Embryonic facial prominence (tissue), 1 donor: ENCODE results near the gene OST4.
A peak's percentile ranks its signal among the peaks of the same experiment; 100 is the strongest.

Source experiments
- DNase-seq: peaks from one replicate; pipeline ENCODE4 v3.0.0-alpha.2; 2016; ENCODE audit errors: extremely low spot score

OST4 gene

DNA sequence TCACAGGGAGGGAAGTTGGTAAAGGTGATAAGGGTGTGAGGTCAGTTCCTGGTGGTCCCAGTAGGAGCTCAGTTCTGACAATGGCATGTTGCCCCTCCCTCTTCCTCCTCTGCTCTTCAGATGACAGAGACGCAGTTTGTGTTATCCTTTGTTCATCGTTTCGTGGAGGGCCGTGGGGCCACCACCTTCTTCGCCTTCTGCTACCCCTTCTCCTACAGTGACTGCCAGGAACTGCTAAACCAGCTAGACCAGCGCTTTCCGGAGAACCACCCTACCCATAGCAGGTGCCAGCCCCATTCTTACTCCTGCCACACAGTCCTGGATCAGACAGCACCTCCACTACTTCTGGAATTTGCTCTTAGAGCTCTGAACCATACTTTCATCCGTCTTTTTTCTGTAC lies 17.7 kb downstream of the OST4 start:
- DNase-seq = no peak

DNA sequence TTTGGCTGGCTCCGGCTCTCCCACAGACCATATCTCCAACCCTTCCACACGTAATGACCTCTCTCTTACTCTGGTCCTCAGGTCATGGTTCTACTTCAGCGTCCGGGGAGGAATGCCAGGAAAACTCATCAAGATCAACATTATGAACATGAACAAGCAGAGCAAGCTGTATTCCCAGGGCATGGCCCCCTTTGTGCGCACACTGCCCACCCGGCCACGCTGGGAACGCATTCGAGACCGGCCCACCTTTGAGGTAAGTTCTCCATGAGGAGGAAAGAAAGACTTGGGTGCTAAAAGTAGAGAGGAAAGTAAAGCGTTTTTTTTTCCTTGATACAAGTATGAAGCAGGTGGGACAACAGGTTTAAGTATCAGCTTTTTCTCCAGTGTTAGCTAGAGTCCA lies 18.1 kb downstream of the OST4 start:
- no peak for DNase-seq

DNA sequence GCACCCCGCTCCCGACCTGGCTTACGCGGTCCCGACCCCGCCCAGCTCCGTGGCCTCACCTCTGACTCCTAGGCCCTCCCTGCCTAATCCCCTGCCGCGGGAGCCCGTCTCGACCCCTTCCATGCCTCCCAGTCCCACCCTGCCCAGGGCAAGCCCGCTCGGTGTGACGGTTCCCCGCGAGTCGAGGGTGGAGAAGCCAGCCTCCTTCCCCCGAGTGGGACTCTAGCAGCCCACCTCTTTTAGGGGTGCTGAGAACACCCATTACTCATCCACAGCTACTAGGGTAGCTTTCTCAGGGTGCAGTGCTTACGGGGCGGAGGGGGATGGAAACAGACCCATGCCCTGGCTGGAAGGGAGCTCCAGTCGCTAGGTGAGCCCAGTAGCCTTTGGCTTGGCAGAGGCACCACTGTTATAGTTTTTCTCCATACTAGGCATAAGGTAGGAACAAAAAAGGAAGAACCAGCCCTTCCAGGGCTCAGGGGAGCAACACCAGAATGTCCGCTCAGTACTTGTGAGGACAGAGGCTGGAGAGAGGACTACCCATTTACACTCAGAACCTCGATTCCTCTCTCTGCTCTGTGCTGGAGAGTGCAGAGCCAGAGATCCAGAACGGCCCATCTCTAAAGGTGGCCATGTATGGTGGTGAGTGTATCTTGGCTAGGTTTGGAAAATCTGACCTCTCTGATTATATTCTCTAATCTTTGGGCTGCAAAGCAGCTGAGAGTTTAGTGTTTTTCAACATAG lies 19.4 kb downstream of the OST4 start:
- DNase-seq = no peak

DNA sequence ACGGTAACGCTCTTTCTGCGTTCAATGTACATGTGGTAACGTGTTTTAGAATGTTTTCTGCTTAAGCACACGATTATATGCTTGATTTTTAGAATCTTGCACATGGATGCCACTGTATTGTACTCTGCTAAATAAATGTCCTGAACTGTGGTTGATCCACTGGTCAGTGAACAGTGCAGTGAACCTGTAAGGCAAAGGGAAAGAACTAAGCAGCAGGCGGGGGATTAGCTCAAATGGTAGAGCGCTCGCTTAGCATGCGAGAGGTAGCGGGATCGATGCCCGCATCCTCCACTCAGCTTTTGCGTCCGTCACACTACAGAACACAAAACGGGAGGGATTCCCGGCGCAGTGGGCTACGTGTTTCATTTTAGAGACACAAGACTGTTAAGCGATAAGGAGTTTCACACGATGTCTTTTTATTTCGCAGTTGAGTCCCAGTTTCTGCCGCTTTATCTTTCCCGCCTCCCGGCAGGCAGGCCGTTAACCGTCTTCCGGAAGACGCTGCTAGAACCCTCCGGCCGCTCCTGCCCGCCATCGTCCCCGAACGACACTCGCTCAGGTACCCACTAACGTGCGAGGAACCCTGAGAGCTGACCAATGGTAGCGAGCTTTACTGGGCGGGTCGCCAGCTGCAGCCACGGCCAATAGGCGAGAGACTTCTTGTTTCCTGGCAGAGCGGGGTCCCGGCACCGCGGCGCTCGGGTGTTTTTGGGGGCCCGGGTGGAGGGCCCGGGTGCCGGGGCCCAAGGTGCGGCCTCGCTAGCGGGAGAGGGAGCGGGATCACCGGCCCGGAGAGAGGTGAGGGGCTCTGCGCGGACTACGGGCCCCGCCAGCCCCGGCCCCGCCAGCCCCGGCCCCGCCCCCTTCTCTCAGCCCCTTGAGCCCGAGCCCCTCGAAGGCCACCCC lies 20.2 kb downstream of the OST4 start, which contains the start of gene AGBL5:
Gene AGBL5, plus strand, starts transcription at position 673 of the 906 bp plus-strand sequence. CDS start 1,291 bp downstream, outside the sequence.
- peak; percentile 89 for DNase-seq

DNA sequence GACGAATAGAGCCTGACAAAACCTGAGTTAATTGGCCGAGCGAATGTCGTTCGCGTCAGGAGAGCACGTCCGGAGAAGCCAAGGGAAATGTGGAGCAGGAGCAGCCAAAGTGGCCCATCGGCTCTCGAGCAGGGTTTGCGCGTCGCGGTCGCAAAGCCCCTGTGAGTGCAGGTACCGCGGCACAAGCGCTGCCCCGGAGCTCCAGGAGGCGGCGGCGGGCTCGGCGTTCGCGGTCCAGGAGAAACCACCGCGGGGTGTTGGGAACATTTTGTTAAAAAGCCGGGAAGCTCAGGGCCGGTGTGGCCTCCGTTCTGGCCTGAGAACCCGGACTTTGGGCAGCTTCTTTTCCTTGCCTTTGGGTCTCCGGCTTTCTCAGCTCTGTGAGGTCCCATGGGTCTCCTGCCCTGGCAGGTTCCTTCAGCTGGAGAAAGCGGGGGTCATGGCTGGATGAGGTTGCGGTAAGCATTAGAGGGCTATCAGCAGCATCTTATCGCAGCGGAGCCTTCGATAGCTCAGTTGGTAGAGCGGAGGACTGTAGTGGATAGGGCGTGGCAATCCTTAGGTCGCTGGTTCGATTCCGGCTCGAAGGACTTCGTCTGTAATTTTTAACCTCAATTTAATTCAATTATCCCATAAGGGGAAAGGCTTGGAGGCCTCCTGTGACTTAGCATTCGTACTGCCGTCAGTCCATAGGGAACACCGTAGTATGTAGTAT lies 21.0 kb downstream of the OST4 start:
- DNase-seq = peak; percentile 91

DNA sequence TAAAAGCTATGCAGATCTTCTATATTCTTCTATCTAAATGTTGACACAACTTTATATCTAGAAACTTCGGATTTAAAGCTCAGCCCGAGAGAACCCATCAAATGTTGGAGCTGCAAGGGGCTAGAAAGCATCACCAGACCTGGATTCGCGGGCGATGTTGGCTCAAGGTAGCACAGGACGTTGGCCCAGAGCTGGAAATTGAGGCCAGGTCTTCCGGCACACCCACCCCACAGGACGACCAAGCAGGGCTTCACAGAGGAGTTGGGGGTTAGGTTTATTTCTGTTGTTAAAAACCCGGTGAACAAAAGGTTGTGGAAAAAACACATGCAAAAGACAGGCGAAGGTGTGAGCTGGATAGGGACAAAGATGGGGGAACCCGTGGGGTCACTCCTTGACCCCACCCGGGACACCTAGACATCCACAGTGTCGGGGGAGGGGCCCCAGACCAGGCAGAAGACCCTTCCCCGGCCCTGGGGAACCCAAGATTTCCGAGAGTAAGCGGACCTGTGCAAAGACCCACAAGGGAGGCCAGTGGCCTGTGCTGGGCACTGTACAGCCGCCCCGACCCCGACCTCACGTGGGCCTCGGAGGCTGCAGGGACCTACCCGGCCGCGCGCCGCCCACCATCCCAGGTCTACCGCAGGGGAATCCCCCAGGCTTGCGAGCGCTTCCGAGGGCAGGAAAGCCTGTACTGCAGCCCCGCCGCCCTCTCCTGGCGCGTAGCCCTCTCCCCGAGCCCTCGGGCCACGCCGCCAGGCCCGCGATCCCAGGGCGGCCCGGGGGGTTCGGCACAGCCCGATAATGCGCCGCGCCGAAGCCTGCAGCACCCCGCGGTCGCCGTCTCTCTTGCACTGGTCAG lies 21.8 kb downstream of the OST4 start:
- no peak for DNase-seq

DNA sequence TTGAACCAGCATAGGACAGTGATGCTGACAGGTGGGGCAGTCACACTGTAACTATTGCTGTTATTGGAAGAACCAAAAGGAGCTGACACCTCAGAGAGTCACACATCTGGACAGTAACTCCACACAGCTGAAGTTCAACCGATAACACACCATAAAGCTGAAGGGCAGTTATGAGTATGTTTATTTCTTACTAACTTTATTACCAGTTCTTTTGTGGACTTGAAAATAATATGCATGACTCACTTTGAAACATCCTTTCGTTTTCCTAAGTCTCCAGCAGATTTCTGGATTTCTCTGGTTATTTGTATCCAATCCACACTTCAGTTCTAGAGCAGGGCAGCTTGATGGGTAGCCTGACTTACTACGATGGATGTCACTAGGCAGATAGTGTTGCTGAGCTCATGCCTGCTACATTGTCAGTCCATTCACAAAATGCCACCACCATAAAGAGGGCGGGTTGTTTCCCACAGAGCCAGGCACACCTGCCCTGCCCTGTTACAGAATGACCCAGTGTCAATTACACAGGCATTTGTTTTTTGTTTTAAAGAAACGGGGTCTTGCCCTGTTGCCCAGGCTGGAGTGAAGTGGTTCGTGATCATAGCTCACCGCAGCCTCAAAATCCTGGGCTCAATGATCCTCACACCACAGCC lies 28.3 kb downstream of the OST4 start:
- DNase-seq = no peak

DNA sequence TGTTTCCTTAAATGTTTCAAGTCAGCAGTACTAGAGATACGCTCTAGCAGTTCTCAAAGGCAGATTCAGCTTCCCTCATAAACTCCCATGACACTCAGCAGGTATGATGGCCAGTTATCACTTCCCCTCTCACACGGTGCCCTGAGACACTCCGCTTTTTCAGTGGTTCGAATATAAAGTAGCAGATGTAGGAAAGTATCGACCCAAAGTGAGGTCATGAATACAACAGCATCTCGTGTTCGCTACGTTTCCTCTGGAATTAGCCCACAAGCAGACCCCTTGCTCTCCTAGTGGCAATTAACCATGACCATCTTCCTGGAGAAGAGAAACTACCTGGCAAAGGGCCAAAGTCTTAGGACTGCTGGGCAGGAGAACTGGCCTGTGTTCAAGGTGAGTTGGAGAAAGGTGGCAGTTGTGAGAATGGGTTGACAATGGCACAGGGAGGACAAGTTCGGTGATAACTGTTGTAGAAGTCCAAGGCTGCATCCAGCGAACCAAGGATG lies 29.2 kb downstream of the OST4 start:
- no peak for DNase-seq

DNA sequence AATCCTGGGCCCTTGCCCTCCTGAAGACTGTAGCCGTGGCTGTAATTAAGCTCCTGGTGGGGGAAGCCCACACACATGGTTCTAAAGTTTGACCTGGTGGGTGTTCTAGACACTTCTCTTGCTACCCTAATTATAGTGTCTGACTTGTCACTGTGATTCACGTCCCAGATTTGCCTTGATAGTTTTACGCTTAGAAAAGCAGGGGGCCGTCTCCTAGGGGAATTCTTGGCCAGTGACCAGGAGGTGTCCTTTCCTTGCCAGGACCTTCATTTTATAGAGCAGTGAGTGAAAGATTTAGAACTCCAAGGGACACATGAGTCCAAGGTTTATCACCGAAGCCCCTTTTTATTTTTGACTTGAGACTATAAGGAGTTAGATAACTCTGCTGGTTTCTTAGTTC lies 29.7 kb downstream of the OST4 start:
- no peak for DNase-seq

DNA sequence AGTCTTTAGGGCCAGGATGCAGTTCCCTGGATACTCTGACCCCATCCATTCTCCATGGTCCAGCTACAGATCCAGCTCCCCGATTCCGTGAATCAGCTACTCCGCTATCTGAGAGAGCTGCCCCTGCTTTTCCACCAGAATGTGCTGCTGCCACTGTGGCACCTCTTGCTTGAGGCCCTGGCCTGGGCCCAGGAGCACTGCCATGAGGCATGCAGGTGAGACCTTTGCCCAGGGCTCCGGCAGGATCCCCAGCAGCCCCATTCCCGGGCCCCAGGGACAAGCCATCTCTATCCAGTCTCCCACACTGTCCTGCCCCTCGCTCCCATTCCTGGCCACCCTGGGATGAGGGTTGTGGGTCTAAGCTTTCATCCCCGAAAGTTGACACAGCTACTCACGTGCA lies 31.2 kb downstream of the OST4 start:
- DNase-seq = no peak

GRCh38 chr2:27039871-27040270 lies 31.6 kb downstream of the OST4 start:
- DNase-seq = no peak

GRCh38 chr2:27039426-27039825 lies 32.0 kb downstream of the OST4 start:
- DNase-seq = no peak

DNA sequence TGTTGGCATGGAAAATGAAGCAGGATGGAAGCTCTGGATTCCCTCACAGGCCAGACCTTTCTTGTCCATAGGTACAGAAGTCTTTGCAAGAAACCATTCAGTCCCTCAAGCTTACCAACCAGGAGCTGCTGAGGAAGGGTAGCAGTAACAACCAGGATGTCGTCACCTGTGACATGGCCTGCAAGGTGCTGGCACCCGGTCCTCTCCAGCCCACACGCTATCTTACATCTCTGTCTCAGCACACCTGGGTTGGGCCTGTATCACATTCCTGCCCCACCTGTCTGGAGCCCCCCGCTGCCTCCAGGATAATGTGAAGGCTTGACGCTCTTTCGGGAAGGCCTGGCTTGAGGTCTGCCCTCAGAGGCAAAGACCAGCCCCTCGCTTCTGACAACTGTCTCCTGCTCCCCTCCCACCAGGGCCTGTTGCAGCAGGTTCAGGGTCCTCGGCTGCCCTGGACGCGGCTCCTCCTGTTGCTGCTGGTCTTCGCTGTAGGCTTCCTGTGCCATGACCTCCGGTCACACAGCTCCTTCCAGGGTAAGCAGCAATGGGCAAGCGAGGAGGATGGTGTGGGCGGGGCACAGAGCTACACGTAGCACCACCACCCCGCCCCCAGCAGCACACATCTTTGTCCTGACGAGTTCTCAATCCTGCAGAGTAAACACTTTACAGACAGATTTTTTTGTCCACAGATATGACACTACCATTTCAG lies 32.7 kb downstream of the OST4 start:
- DNase-seq = no peak

- no peak for DNase-seq
Measured at GRCh38 chr2:27038012-27038411, 33.4 kb downstream of the OST4 start.

- no peak for DNase-seq
Measured at GRCh38 chr2:27033253-27033852, 38.1 kb downstream of the OST4 start.

GRCh38 chr2:27032495-27033252 lies 38.8 kb downstream of the OST4 start, which contains the start of gene TMEM214:
Gene TMEM214 (plus strand): TSS chr2:27032965. CDS start chr2:27033016, 51 bp downstream.
- DNase-seq = peak; percentile 49

DNA sequence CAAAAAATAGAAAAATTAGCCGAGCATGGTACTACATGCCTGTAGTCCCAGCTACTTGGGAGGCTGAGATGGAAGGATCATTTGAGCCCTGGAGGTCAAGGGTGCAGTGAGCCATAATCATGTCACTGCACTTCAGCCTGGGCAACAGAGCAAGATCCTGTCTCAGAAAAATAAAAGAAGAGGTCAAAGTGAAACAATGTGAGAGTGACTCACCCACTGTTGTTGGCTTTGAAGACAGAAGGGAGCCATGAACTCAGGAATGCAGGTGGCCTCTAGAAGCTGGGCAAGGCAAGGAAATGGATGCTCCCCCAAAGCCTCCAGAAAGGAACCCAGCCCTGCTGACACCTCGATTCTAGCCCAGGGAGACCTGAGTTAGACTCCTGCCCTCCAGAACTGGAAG lies 42.4 kb downstream of the OST4 start:
- DNase-seq = no peak

GRCh38 chr2:27027211-27027651 lies 44.2 kb downstream of the OST4 start:
- DNase-seq = no peak
